Brain microvascular endothelial cell (primary cell): ENCODE data around the gene GNAZ.

Source experiments
- DNase-seq: peaks from one replicate; pipeline ENCODE4 v3.0.0-alpha.2; 2020
- H3K27ac ChIP-seq: fragments of 250-450 bp; sonication (Bioruptor Pico); 2 replicates; pipeline ENCODE4 v1.5.1; 2020; ENCODE audit warnings: mild to moderate bottlenecking, moderate library complexity
- H3K27me3 ChIP-seq: fragments of 250-450 bp; sonication (Bioruptor Pico); replicated peaks from 2 replicates; pipeline ENCODE4 v1.5.1; 2020; ENCODE audit warnings: mild to moderate bottlenecking
- H3K36me3 ChIP-seq: fragments of 250-450 bp; sonication (Bioruptor Pico); replicated peaks from 2 replicates; pipeline ENCODE4 v1.5.1; 2020; ENCODE audit warnings: mild to moderate bottlenecking
- H3K4me3 ChIP-seq: 2 replicates; pipeline ENCODE4 v1.5.1; 2011; ENCODE audit warnings: low read depth, mild to moderate bottlenecking, control low read depth, low read length, moderate library complexity
- in situ Hi-C: cut with HindIII; loops from 2 replicates; pipeline ENCODE4 v1.10.0; 2017; ENCODE audit warnings: low sequenced_read_pairs, low pct_ligation_motif_present
- TF ChIP-seq, protein P1 (sequence below): IDR thresholded peaks from 2 replicates; pipeline ENCODE4 v1.5.1; 2011; ENCODE audit warnings: low read depth, mild to moderate bottlenecking, moderate library complexity, low read length, control low read depth, inconsistent platforms; ENCODE audit errors: missing control alignments

GNAZ gene

GRCh38 chr22:23066200-23067022, 3.9 kb upstream of the GNAZ start:
- in situ Hi-C loops: no loop called here
- H3K36me3 ChIP-seq: no peaks in the 10 kb centered on the region
- no peak overlapping the region for H3K4me3 ChIP-seq
- no peak overlapping the region for H3K27ac ChIP-seq
- TF ChIP-seq, protein P1, sequence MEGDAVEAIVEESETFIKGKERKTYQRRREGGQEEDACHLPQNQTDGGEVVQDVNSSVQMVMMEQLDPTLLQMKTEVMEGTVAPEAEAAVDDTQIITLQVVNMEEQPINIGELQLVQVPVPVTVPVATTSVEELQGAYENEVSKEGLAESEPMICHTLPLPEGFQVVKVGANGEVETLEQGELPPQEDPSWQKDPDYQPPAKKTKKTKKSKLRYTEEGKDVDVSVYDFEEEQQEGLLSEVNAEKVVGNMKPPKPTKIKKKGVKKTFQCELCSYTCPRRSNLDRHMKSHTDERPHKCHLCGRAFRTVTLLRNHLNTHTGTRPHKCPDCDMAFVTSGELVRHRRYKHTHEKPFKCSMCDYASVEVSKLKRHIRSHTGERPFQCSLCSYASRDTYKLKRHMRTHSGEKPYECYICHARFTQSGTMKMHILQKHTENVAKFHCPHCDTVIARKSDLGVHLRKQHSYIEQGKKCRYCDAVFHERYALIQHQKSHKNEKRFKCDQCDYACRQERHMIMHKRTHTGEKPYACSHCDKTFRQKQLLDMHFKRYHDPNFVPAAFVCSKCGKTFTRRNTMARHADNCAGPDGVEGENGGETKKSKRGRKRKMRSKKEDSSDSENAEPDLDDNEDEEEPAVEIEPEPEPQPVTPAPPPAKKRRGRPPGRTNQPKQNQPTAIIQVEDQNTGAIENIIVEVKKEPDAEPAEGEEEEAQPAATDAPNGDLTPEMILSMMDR: no peak
- DNase-seq: no peak
- peaks cover 50% of the 10 kb centered on the region for H3K27me3 ChIP-seq

GRCh38 chr22:23067023-23067650, 3.2 kb upstream of the GNAZ start:
- Histone ChIP-seq H3K27me3 (peaks cover 53% of the 10 kb centered on the region), H3K4me3 (no peak overlapping the region), H3K36me3 (no peaks in the 10 kb centered on the region), H3K27ac (no peak overlapping the region)
- DNase-seq: no peak
- TF ChIP-seq, protein P1: no peak
- in situ Hi-C loops: no loop called here

GRCh38 chr22:23067691-23068090, 2.6 kb upstream of the GNAZ start:
- in situ Hi-C loops: no loop called here
- Histone ChIP-seq H3K27ac (no peak overlapping the region), H3K36me3 (no peaks in the 10 kb centered on the region), H3K27me3 (peaks cover 58% of the 10 kb centered on the region), H3K4me3 (no peak overlapping the region)
- no peak for DNase-seq
- TF ChIP-seq, protein P1: no peak

DNA sequence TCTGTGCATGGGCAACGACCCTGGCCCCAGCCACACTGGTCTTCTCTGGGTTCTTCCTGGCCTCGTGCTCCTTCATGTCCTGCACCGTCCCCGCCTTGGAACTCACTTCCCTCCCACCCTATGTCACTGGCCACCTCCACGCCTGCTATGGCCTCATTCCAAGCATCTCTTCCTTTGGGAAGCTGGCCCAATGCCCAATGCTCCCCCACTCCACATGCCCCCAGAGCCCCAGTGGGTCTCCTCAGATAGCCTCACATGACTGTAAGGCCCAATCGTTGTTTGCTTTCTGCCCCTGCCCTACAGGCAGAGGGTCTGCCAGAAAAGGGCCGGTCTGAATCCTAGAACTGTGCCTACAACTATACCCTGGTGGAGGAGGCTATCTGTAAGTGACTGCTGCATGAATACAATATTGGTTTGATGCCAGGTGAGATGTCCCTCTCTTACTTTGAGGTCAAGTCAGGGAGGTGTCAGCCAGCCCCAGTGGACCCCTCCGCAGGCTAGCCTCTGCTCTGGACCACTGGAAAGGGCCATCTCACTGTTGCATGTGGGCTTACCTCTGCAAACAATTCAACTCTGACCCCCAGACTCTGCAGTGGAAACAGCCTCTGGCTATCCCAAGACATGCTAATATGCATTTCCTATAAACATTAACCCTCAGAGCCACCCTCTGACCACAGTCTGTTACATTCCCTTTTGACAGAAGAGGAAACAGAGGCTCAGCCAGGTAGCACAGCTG, 2.1 kb upstream of the GNAZ start:
- peaks cover 62% of the 10 kb centered on the region for H3K27me3 ChIP-seq
- TF ChIP-seq, protein P1: no peak
- no peaks in the 10 kb centered on the region for H3K36me3 ChIP-seq
- DNase-seq: no peak
- H3K4me3 ChIP-seq: no peak overlapping the region
- in situ Hi-C loops: no loop called here
- no peak overlapping the region for H3K27ac ChIP-seq

GRCh38 chr22:23068832-23069385, 1.4 kb upstream of the GNAZ start:
- no peak overlapping the region for H3K4me3 ChIP-seq
- in situ Hi-C loops: no loop called here
- H3K27me3 ChIP-seq: peaks cover 69% of the 10 kb centered on the region
- no peak overlapping the region for H3K27ac ChIP-seq
- DNase-seq: no peak
- H3K36me3 ChIP-seq: no peaks in the 10 kb centered on the region
- TF ChIP-seq, protein P1: no peak
